Urinary bladder (tissue), 4 donors: Measurements from ENCODE around the gene TSPOAP1. TPM values are rescaled to one million over a fixed set of nuclear protein-coding genes. Genes with fewer than 3 reads are reported as not detected.
A peak's percentile ranks its signal among the peaks of the same experiment; 100 is the strongest.

ENCODE experiments used
- DNase-seq: peaks from one replicate; pipeline ENCODE4 v3.0.0-alpha.2; 2015; ENCODE audit errors: extremely low spot score
- H3K27ac ChIP-seq: one replicate; pipeline ENCODE4 v1.5.1; 2013; ENCODE audit warnings: low read depth, mild to moderate bottlenecking, moderate library complexity
- H3K36me3 ChIP-seq: one replicate; pipeline ENCODE4 v1.6.1; 2013; ENCODE audit warnings: mild to moderate bottlenecking, moderate library complexity; ENCODE audit not compliant: insufficient read depth
- H3K4me1 ChIP-seq: one replicate; pipeline ENCODE4 v1.6.1; 2013; ENCODE audit warnings: mild to moderate bottlenecking, moderate library complexity; ENCODE audit not compliant: insufficient read depth
- H3K4me3 ChIP-seq: one replicate; pipeline ENCODE4 v1.5.1; 2013; ENCODE audit warnings: low read depth, low read length
- WGBS: extraction: QIAGEN DNeasy Blood & Tissue Kit; methylation state at CpG from one replicate; pipeline ENCODE4 v1.1.7; 2013; 5-methylcytosine and 5-hydroxymethylcytosine counted together
- polyA plus RNA-seq: library from polyadenylated mRNA; stranded (reverse); fragments of 200-250 nt; gene quantifications from one replicate; pipeline ENCODE4 v1.2.3, GENCODE V29; 2013
- total RNA-seq: library from RNA; depleted of rRNA; stranded (reverse); fragments of >200 nt; gene quantifications from one replicate; pipeline ENCODE4 v1.2.3, GENCODE V29; 2014
- donor health status: healthy with polysubstance abuse.
- donor health status: healthy.

TSPOAP1 gene
- total and polyA plus RNA-seq, 2 donors, result 7.4 to 19.1 TPM

DNA sequence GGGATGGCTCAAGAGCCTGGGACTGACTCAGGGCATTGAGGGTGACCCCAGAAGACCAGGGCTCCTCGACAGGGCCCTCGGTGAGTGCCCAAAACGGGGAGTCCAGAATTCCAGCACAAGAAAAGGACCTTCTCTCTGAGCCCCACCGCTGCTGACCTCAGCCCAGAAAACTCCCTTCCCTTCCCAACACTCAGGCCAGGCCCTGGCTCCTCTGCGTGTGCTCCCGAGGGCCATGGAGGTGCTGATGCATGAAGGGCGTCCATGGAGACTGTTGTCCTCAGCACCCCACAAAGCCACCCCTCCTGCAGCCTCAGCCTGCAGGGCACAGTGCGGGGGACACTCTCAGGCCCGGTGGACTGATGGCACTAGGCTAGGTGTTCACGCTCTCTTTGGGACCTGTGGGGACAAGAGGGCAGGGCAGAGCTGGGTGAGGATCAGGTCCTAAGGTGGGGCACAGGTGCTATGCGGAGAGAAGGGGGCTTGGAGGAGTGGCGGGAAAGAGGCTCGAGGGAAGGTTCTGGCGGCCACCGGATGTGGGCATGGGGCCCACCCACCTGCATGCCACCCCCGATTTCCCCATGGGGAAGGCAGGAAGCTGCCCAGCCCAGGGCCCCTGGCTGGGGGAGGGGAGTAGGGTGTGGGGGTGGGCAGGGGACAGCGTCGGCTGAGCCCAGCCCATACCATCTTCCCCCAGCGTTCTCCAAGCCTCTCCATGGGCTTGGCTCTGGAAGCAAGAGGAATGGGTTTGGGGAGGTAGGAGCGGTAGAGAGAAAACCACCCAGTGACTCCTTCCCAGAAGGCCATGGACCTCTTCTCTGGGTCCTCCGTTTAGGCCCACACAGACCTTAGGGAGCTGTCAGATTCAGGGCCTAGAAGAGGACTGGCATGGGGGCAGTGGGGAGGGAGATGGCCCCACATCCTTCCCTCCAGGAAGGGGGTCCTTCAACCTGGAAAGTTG is 4.5 kb upstream of the TSPOAP1 start:
- 71% methylated on average over 21 of the region's 21 CpGs for WGBS
- no peaks in the 10 kb centered on the region for H3K36me3 ChIP-seq
- no peak overlapping the region for H3K27ac ChIP-seq
- no peaks in the 10 kb centered on the region for H3K4me1 ChIP-seq
- peak overlapping the region; percentile 20 for H3K4me3 ChIP-seq
- DNase-seq, result no peak

DNA sequence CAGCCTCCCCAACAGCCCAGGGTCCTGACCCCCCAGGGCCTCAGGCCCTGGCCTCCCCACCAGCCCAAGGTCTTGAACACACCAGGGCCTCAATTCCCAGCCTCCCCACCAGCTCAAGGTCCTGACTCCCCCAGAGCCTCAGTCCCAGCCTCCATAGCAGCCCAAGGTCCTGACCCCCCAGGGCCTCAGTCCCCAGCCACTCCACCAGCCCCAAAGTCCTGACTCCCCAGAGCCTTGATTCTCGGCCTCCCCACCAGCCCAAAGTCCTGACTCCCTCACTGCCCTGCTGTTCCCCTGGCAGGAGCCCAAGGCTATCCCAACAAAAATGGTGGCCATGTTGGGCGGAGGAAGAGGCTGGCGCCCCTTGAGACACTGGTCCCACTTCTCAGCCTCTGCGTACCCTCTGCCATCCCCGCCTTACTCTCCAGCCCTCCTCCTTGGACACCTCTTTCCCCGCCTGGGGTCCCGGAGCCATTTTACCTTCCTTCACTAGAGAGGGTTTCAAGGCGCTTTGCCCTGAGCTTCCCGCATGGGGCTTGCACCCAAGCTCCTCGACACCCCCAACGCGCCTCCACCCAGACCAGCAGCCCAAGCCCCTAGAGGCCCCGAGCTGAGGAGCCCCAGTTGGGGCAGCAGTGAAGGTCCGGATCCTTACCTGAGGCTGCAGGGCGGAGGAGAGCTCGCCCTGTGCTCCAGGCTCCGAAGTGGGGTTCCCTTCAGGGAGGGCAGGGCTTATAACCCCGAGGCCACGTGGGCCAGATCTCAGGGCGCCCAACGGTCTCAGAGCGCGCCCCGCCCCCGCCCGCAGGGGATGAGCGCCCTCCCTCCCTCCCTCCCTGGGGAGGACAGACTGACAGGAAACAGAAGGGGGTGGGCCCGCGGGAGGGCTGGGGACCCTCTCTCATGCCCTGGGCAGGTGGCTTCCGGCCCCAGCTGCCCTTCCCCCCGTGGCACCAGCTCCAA is 3.5 kb upstream of the TSPOAP1 start:
- Histone ChIP-seq H3K4me1 (no peaks in the 10 kb centered on the region), H3K4me3 (peak overlapping the region; percentile 35), H3K36me3 (no peaks in the 10 kb centered on the region), H3K27ac (peak overlapping the region; percentile 11)
- no peak for DNase-seq
- WGBS, result 79% methylated on average over 31 of the region's 31 CpGs

DNA sequence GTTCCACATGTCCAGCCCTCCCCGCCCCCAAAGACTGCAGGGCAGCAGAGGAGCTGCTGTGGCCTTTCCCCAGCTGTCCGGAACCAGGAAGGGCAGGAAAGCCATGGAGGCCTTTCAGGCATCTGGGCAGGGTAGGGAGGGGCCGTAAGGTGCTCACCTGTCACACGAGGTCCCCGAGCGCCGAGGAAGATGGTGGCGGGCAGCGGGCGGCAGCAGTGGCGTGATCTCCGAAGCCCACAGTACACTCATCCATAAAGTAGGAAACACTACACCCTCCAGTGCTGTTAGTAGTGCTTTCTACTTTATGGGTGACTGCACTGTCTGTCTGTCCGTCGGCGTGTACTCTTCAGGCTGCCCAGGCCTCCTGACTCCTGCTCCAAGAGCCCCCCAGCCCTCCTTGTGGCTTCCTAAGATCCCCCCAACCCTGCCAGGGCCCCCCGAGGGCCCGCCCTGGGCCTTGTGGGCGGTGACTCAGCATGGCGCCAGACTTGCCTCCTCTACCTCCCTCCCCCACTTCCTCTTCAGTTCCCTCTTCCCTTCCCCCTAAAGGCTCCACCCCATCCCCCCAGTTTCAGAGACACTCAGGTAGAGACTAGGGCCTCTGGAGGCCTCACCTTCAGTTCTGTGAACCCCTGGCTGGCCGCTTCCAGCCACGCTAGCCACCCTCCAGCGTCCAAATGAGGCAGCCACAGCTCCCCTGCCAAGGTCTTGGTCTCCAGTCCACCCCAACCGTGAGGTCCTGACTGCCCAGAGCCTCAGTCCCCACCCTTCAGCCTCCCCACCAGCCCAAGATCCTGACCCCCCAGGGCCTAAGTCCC is 2.6 kb upstream of the TSPOAP1 start:
- no peaks in the 10 kb centered on the region for H3K4me1 ChIP-seq
- peak overlapping the region; percentile 35 for H3K4me3 ChIP-seq
- H3K36me3 ChIP-seq, result no peaks in the 10 kb centered on the region
- WGBS, result 82% methylated on average over 23 of the region's 23 CpGs
- no peak for DNase-seq
- H3K27ac ChIP-seq, result no peak overlapping the region

DNA sequence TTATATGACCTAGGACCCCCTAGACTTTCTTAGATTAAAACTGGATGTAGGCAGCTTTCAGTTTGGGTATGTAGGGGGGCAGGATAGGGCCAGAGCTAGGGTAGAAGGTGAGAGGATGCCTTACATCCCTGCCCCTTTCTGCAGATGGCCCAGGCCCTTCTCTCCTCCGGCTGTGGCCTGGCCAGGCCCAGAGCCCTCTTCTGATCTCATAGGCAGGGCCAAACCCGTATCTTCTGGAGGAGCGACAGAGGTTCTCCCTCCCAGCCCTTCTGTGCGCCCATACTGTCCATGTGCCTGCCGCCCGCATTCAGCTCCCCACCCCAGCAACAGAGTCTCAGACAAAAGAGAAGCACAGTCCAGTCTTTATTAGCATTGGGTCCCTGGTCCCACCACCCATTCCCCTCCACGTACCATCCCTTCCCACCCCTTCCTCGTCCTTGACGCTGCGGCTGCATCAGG is 2.0 kb upstream of the TSPOAP1 start:
- Histone ChIP-seq H3K36me3 (no peaks in the 10 kb centered on the region), H3K27ac (no peak overlapping the region), H3K4me3 (peak overlapping the region; percentile 35), H3K4me1 (no peaks in the 10 kb centered on the region)
- WGBS, result 81% methylated on average over 10 of the region's 10 CpGs
- no peak for DNase-seq

DNA sequence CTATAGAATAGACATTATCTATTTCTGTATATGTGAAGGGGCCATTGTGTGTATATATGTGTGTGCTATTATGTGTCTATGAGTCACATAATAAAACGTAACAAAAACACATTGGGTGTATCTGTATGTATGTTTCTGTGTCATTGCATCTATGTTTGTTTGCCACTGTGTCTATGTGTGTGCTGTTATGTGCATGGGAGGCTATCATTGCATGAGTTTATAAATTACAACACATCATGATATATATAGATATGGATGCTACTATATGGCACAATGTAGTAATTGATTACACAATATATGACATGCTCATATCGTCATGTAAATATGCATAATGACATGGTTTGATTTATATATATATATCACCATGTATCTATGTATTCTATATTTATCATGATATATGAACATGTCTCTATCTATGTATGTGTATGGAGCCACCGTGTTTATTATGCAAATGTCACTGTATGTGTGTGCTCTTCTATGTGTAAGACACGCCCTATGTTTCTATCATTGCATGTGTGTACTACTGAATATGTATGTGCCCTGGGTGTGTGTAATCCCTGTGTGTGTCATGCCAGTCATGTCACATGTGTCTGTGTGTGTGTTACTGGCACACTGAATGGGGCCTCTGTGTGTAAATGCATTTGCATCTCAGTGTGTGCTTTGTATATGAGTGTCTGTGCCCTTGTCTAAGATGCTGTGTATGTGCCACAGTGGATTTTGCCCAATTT is 1.4 kb upstream of the TSPOAP1 start:
- H3K4me3 ChIP-seq, result no peak overlapping the region
- H3K36me3 ChIP-seq, result no peaks in the 10 kb centered on the region
- DNase-seq, result no peak
- no peak overlapping the region for H3K27ac ChIP-seq
- no peaks in the 10 kb centered on the region for H3K4me1 ChIP-seq
- 78% methylated on average over 4 of the region's 4 CpGs for WGBS

DNA sequence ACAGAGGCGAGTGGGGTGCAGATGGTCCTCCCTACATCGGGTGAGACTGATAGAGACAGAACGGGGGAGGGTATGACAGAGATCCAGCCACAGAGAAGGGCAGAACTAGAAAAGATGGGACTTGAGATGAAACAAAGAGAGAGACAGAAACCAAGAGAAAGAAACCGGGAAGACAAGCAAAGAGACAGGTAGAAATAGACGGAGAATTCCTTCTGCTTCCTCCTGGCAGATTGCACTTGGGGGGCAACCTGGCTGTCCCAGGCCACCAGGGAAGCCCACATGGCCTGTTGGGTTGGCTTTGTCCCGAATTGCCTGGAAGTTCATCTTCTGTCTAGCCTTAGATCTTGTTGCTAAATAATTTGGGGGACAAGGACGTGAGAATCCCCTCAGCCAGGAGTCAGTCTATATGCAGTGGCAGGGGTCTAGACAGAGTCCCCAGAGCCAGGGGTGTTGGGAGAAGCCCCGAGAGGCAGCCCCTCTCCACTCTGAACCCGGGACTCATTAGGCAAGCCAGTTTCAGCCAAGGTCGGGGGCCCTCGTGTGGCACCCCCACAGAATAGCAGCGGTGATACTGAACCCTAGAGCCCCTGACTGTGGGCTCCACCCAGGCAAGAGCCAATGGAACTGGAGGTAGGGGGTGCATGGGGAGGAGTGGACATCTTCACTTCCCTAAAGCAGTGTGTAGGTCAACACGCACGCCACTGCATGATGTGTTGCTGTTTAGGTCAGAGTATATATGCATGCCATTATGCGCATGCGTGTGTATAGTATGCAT is 627 bp upstream of the TSPOAP1 start:
- no peak overlapping the region for H3K4me3 ChIP-seq

DNA sequence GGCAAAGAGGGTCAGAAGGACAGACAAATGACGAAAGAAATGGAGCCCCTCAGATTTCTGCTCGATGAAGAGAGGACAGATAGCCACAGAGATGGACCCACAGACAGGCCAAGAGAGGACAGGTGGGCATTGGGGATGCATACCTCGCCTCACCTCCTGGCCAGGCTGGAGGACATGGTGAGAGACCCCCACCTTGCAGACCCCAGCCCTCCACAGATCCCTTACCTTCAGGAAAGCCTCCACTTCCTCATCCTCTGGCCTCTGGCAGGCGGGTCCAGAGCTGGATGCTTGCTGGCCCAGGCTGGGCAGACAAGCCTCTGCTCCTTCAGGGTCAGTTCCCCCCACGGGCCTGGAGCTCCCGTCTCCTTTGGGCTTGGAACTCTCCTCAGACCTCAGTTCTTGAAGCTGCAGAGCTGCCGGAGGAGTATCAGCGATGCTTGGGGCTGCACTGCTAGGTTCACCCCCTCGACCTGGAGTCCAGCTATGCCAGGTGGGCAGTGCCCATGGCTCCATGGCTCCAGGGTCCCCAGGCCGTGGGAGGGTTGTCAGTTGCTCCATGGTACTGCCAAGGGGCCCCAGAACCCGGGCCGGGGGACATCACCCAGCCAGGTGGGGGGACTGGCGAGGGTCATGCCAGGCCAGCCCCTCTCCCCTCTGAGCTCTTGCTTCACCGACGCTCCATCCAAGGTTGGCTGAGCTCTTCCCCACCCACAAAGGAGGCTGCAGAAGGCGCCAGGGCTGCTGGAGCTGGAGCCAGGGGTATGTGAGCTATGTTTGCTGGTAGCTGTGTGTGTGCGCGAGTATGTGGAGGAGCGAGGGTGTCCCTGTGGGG is 1.0 kb downstream of the TSPOAP1 start:
- no peaks in the 10 kb centered on the region for H3K4me1 ChIP-seq
- no peak overlapping the region for H3K27ac ChIP-seq
- 72% methylated on average over 19 of the region's 19 CpGs for WGBS
- no peak for DNase-seq
- H3K36me3 ChIP-seq, result no peaks in the 10 kb centered on the region
- H3K4me3 ChIP-seq, result no peak overlapping the region

More for the DNA sequence above, 627 bp upstream of the TSPOAP1 start:
- 45% methylated on average over 16 of the region's 16 CpGs for WGBS
- Histone ChIP-seq H3K27ac (no peak overlapping the region), H3K4me1 (no peaks in the 10 kb centered on the region), H3K36me3 (no peaks in the 10 kb centered on the region)
- no peak for DNase-seq

DNA sequence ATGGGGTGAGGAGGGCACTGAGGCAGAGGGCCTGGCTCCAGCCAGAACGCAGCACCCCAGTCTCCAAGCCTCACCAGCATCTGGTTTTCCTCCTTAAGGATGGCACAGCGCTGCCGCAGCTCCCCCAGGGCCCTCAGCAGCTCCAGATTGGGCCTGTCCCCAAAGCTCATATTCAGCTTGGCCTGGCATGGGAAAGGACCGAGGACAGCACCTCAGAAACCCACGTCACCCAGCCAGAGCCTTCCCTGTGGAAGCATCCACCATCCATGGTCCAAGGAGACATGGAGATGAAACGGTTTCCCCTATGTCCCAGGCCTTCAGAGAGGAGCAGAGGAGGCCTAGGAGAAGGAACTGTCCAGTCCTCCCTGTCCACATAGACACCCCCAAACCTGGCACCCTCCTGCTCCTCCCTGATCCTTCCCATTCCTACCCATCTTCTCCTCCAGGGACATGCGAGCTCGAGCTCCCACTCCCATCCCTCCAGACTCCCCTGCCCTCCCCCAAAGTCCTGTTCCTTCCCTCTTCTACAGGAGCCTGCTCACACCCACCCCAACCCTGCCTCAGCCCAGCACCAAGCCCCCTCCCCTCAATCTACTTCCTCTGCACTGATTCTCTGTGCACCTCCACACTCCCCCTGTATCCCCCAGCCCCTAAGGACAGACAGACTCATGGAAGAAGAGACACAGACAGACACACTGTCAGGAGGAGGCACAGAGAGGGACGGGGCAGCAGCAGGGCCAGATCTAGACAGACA is 1.8 kb downstream of the TSPOAP1 start:
- Histone ChIP-seq H3K4me3 (no peak overlapping the region), H3K36me3 (no peaks in the 10 kb centered on the region), H3K4me1 (no peaks in the 10 kb centered on the region), H3K27ac (no peak overlapping the region)
- WGBS, result 87% methylated on average over 9 of the region's 9 CpGs
- DNase-seq, result no peak

DNA sequence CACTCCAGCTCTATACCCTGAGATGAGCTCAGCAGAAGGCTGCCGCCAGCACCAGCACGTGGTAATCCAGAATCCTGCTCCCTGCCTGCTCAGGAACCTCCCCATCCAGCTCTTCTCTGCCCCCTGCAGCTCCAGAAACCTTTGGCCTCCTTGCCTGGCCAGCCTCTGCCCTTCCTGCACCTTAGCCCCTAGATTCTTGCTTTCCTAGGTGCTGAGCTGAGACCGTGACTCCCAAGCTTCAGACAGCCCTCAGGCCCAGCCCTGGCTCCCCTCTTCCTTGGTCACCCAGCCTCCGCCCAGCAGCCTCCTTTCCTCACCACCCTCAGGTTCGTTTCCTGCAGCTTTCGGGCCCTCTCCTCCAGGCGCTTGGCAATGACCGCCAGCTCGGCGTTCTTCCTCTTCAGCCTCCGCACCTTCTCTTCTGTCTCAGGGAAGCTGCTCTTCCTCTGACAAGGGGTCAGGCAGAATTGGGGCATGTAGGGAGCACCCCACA is 2.6 kb downstream of the TSPOAP1 start:
- H3K4me1 ChIP-seq, result no peaks in the 10 kb centered on the region
- H3K27ac ChIP-seq, result no peak overlapping the region
- WGBS, result 80% methylated on average over 11 of the region's 11 CpGs
- DNase-seq, result no peak
- no peaks in the 10 kb centered on the region for H3K36me3 ChIP-seq
- no peak overlapping the region for H3K4me3 ChIP-seq

DNA sequence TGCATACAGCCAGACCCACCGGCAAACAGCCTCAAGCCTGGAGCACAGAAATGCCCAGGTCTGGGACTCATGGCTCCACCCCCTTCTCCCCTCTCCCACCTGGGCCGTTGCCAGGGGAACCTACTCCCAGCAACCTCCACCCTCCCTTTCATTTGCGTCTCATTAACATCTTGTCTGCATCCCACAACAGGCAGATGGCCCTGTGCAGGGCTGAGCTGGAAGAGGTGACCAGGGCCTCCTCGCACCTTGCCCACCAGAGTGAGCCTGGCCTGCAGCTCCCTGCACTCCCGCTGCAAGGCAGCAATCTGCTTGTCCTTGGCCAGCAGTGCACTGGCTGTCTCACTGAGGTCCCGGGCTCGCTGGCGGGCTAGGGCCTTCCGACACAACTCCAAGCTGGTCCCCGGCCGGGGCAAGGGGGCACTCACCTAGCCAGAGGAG is 3.3 kb downstream of the TSPOAP1 start:
- no peaks in the 10 kb centered on the region for H3K4me1 ChIP-seq
- 76% methylated on average over 11 of the region's 11 CpGs for WGBS

More for the DNA sequence above, 3.3 kb downstream of the TSPOAP1 start:
- no peak overlapping the region for H3K27ac ChIP-seq
- H3K4me3 ChIP-seq, result peak overlapping the region; percentile 70
- no peaks in the 10 kb centered on the region for H3K36me3 ChIP-seq
- no peak for DNase-seq
